ENCODE data around the gene CD99L2. TPM values are rescaled to one million over a fixed set of nuclear protein-coding genes. Genes with fewer than 3 reads are reported as not detected.

CD99L2 gene
- total RNA-seq, 4 donors from 2014 or later: 11.9 to 32.2 (median 23.9) TPM

DNA sequence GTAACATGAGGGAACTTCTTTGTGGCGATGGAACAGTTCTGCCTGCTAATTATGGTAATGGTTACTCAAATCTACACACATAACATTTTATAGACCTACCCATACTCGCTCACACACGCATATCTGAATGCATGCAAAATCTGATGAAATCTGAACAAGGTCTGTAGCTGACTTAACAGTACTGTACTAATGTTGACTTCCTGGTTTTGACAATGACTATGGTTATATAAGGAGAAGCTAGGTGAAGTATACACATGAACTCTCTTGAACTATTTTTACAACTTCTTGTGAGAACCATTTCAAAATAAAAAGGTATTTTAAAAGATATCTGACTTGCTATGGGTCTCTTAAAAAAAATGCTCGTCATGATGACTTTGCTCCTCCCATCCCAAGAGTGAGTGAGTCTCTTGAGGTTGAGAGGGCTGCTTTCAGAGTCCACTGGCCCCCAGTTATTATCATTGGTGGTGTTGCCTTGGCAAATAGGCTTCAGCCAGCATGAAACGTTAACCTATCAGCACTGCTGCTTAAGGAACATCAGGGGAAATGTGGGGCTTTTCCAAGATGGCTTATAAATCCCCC, 105.4 kb downstream of the CD99L2 start:
- TF ChIP-seq, protein P1, sequence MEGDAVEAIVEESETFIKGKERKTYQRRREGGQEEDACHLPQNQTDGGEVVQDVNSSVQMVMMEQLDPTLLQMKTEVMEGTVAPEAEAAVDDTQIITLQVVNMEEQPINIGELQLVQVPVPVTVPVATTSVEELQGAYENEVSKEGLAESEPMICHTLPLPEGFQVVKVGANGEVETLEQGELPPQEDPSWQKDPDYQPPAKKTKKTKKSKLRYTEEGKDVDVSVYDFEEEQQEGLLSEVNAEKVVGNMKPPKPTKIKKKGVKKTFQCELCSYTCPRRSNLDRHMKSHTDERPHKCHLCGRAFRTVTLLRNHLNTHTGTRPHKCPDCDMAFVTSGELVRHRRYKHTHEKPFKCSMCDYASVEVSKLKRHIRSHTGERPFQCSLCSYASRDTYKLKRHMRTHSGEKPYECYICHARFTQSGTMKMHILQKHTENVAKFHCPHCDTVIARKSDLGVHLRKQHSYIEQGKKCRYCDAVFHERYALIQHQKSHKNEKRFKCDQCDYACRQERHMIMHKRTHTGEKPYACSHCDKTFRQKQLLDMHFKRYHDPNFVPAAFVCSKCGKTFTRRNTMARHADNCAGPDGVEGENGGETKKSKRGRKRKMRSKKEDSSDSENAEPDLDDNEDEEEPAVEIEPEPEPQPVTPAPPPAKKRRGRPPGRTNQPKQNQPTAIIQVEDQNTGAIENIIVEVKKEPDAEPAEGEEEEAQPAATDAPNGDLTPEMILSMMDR (IDR thresholded peaks at IDR 0.05): no peak
- no peak for TF ChIP-seq POLR2A (IDR thresholded peaks at IDR 0.05)
- H3K27ac ChIP-seq: no peak overlapping the region
- peaks cover 0 to 4% (median 0%) of the 10 kb centered on the region in 3 donors for H3K36me3 ChIP-seq

DNA sequence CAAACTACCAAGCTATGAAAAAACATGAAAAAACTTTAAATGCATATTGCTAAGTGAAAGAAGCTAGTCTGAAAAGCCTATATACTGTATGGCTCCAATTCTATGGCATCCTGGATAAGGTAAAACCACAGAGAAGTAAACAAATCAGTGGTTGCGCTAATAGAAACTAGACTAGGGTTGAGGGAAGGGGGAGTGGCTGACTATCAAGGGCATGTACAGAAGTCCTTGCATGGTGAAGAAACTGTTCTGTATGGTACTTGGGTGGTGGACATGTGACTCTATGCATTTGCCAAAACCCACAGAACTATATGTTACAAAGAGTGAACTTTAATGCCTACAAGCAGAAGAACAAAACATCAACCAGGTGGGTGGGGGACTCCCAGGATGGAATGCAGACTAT, 108.4 kb downstream of the CD99L2 start:
- Histone ChIP-seq H3K27ac (no peak overlapping the region), H3K4me1 (no peaks in the 10 kb centered on the region), H3K36me3 (no peaks in the 10 kb centered on the region), H3K4me3 (no peak overlapping the region), H3K27me3 (no peaks in the 10 kb centered on the region), H3K9me3 (no peaks in the 10 kb centered on the region)
- TF ChIP-seq, protein P1 (IDR thresholded peaks at IDR 0.05): no peak
- no peak for TF ChIP-seq POLR2A (IDR thresholded peaks at IDR 0.05)
- no peak for DNase-seq

More for the DNA sequence above, 105.4 kb downstream of the CD99L2 start:
- Histone ChIP-seq H3K4me3 (no peak overlapping the region), H3K9me3 (no peaks in the 10 kb centered on the region), H3K4me1 (no peaks in the 10 kb centered on the region), H3K27me3 (no peaks in the 10 kb centered on the region)
- DNase-seq: no peak

DNA sequence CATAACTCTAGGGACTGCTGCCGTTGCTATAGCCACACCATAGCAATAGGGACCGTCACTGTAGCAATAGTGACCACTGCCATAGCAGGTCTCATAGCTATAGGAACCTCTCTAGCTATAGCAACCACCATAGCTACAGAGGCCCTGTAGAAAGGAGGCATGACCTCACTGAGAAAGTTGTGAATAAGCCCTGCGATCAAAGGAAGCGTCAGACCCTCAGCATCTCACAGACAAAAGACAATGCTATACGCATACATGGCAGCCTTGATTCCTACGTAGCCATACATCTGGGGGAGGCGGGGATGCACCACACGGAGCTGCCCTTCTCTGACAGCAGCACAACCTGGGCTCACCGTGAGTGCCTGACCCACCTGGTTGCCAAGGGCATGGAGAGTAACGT, 116.8 kb downstream of the CD99L2 start:
- H3K27ac ChIP-seq: no peak overlapping the region
- no peak for TF ChIP-seq POLR2A (IDR thresholded peaks at IDR 0.05)
- TF ChIP-seq, protein P1 (IDR thresholded peaks at IDR 0.05): no peak
- no peaks in the 10 kb centered on the region for H3K4me1 ChIP-seq
- no peaks in the 10 kb centered on the region for H3K27me3 ChIP-seq
- no peak for DNase-seq
- no peak overlapping the region for H3K4me3 ChIP-seq
- no peaks in the 10 kb centered on the region for H3K36me3 ChIP-seq
- H3K9me3 ChIP-seq: no peaks in the 10 kb centered on the region

DNA sequence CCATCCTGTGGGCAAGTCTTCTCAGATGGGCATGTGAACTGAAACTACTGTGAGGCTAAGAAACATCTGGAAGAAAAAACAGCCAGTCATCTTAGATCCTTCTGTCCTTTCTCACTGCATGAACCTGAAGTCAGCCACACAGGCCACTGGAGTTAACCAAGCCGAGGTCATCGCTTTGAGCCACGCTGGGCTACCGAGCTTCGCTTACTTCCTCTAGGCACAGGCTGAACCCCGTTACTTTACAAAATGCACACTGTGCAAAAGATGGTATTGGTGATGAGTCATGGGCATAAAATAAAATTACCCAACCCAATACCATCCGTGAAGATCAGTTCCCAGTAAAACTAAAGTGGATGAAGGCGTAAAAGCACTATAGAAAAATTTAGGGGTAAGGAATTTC, 119.1 kb downstream of the CD99L2 start:
- Histone ChIP-seq H3K4me1 (no peaks in the 10 kb centered on the region), H3K4me3 (no peak overlapping the region), H3K27ac (no peak overlapping the region), H3K27me3 (no peaks in the 10 kb centered on the region), H3K36me3 (no peaks in the 10 kb centered on the region), H3K9me3 (no peaks in the 10 kb centered on the region)
- TF ChIP-seq POLR2A (IDR thresholded peaks at IDR 0.05): no peak
- TF ChIP-seq, protein P1 (IDR thresholded peaks at IDR 0.05): no peak
- DNase-seq: no peak

DNA sequence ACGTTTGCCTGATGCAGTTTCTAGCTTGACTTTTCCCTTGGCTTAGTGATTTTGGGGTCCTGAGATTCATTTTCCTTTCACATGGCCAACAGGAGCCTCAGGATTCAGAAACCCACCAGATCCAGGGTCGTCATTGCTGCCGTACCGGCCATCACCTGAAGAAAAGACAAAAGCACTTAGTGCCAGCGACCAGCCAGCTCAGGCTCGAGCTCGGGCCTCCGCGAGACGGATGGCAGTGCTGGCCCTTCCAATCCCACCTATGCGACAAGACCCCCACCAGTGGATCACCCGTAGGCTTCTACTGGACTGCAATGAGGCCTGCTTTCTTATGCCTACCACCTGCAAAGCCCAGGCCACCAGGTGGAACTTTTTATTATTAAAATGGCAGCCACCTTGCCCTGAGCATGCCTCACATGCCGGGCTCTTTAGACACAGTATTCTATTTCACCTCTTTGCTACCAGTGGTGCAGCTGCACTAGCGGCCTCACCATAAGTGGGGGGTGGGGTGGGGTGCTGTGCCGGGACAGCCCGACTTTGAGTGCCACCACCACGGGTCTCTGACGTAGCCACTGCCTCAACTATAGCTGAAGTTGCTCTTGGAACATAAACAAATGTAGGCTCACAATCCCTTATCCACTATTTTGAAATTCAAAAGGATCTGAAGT, 121.0 kb downstream of the CD99L2 start:
- H3K4me3 ChIP-seq: no peak overlapping the region
- no peaks in the 10 kb centered on the region for H3K36me3 ChIP-seq
- DNase-seq: no peak
- H3K27ac ChIP-seq: no peak overlapping the region
- no peaks in the 10 kb centered on the region for H3K27me3 ChIP-seq
- H3K4me1 ChIP-seq: no peaks in the 10 kb centered on the region
- no peaks in the 10 kb centered on the region for H3K9me3 ChIP-seq
- TF ChIP-seq, protein P1 (IDR thresholded peaks at IDR 0.05): no peak
- TF ChIP-seq POLR2A (IDR thresholded peaks at IDR 0.05): no peak
